Measurements from ENCODE around the gene KRTAP4-2.
"Not testable (repeated sequence)": the region's sequence is repeated elsewhere in the genome, so short reads cannot be mapped to it uniquely, and the experiment has no call there.

KRTAP4-2 gene

DNA sequence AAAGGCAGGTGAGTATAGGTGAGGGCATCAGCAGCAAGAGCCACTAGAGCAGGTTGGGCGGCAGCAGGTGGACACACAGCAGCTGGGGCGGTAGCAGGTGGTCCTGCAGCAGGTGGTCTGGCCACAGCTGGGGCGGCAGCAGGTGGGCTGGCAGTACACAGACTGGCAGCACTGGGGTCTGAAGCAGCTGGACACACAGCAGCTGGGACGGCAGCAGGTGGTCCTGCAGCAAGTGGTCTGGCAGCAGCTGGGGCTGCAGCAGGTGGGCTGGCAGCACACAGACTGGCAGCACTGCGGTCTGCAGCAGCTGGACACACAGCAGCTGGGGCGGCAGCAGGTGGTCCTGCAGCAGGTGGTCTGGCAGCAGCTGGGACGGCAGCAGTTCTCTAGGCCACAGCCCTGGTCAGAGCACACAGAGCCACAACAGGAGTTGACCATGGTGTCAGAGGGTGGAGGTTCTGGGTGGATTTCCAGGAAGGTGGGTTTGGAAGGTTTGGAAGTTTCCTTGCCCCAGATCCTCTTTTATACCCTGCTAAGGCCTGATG, at the start of gene KRTAP4-2:
TSS of gene KRTAP4-2 (minus strand) at position 495 of the 545 bp plus-strand sequence. CDS start at position 438, 57 bp downstream.
- no peak for DNase-seq

DNA sequence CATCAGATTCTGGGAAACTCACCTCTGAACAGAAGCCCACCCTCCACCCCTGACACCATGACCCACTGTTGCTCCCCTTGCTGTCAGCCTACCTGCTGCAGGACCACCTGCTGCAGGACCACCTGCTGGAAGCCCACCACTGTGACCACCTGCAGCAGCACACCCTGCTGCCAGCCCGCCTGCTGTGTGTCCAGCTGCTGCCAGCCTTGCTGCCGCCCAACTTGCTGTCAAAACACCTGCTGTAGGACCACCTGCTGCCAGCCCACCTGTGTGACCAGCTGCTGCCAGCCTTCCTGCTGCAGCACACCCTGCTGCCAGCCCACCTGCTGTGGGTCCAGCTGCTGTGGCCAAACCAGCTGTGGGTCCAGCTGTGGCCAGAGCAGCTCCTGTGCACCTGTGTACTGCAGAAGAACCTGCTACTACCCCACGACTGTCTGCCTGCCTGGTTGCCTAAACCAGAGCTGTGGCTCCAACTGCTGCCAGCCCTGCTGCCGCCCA, 48.6 kb upstream of the KRTAP4-2 start, which contains the start of gene KRTAP9-2:
TSS of gene KRTAP9-2 (plus strand) at position 51 of the 498 bp plus-strand sequence. CDS start at position 58, 7 bp downstream.
- not testable (repeated sequence) for DNase-seq

DNA sequence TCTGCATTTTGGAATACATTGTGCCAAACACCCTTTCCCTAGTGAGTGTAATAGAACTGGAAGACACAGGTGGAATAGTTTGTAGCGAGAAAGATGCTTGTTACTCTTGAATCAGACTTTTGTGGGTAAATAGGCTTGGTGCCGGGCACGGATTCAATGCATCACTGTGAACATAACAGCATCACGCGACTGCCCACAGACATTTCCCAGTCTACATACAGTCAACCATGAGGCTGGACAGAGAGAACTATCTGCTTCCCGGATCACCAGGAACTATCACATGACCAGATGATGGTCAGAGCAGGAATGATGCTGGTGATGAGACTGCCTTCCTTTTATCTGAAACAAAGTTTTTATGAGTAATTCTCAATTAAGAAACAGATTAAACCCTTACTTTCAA, 48.0 kb upstream of the KRTAP4-2 start:
- DNase-seq, result no peak

DNA sequence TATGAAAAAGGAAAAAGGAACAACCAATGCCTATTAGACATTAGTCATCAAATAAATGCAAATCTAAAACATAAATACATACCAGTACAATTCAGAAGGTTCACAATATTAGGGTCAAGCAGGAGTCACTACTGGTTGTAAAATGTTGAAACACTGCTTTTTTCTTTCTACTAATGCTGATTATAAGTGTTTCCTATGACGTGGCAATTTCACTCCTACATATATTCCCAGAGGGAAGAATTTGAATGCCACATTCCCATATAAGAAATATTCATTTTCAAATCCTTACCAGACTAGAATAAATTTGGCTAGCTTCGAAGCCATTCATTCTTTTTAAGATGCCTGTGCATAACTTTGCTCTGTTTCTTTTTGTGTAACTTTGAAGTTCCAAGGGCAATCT, 45.8 kb upstream of the KRTAP4-2 start:
- no peak for DNase-seq

DNA sequence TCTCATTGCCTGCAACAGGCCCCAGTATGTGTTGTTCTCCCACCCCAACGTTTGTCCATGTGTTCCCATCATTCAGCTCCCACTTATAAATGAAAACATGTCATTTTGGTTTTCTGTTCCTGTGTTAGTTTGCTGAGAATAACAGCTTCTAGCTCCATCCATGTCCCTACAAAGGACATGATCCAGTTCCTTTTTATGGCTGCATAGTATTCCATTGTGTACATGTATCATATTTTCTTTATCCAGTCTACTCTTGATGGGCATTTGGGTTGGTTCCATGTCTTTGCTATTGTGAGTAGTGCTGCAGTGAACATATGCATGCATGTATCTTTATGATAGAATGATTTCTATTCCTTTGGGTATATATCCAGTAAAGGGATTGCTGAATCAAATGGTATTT, 37.7 kb upstream of the KRTAP4-2 start:
- no peak for DNase-seq

DNA sequence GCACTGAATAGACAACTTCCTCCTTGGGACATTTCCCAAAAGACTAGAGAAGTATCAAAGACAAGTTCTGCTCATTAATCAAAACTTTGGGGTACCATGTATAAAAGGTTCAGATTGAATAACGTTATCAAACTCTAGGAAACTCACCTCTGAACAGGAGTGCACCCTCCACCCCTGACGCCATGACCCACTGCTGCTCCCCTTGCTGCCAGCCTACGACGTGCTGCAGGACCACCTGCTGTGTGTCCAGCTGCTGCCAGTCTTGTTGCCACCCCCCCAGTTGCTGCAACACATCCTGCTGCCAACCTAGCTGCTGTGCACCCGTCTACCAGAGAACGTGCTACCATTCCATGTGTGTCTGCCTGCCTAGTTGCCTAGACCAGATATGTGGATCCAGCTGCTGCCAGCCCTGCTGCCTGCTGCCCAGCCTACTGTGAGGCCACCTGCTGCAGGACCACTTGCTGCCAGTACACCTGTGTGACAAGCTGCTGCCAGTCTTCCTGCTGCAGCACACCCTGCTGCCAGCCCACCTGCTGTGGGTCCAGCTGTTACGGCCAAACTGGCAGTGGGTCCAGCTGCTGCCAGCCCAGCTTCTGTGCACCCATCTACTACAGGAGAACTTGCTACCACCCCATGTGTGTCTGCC, 34.6 kb upstream of the KRTAP4-2 start:
- DNase-seq, result no peak

DNA sequence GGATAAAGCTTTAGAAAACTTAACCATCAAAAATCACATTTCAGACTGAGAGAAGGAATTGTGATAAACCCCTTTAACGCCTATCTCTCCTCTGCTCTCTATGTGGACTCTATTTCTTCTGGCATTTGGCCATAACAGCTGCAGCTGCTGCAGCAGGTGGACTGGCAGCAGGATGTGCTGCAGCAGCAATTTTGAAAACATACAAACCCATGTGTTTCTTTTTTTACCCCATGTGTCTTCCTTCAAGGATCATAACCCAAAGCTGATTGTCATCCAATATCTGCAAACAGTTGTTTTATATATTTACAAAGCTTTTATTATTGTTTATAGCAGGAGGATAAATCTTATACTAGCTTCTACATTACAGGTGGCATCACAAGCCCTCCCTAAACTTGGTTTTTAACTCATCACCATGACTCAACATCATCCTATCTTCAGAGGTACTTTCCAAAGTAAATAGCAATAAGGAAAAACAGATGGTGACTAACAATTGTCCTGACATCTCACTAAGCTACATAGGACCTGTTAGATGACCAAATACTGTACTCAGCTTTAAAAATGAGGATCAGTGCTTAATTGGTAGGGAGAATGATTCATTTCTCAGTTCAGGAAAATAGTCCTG, 33.9 kb upstream of the KRTAP4-2 start:
- no peak for DNase-seq

DNA sequence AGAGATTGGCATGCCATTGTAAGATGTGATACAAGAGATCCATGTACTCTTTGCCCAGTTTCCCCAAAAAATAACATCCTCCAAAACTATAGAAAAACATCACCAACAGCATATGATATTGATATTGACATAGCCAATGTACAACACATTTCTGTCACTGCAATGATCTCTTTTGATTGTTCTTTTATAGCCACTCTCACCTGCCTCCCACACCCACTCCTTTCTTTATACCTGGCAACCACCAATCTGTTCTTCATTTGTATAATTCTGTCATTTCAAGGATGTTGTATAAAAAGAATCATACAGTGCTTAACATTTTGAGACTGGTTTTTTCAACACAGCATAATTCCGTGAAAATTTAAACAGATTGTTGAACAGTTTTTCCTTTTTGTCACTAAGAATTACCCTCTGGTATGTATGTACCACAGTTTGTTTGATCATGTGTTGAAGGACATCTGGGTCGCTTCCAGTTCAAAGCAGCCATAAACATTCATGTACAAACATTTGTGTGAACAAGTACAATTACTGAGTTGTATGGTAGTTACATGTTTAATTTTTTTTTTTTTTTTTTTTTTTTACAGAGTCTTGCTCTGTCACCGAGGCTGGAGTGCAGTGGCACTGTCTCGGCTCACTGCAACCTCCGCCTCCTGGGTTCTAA, 21.5 kb upstream of the KRTAP4-2 start:
- DNase-seq, result no peak

DNA sequence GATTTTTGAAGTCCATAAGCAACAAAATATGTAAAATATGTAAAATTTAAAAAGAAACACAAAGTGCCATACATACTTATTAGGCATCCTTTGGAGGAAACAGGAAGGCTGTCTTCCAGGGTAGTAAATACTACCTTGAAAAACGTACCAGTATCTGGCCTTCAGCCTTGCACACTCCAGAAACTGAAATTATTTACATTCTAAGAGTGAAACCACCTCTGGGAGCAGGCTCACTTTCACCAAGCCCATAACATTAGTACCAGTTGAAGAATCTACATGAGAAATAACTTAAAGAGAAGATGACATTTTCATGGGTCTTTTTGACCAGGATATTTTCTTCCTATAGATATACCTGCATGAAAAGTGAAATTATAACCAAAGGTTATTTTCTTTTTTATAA, 18.0 kb upstream of the KRTAP4-2 start:
- no peak for DNase-seq

DNA sequence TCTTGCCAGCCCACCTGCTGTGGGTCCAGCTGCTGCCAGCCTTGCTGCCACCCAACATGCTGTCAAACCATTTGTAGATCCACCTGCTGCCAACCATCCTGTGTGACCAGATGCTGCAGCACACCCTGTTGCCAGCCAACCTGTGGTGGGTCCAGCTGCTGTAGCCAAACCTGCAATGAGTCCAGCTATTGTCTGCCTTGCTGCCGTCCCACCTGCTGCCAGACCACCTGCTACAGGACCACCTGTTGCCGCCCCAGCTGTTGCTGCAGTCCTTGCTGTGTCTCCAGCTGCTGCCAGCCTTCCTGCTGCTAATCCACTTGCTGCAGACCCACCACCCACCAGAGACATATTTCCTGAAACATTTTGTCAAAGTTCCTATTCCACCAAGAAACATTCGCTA, 12.3 kb upstream of the KRTAP4-2 start:
- no peak for DNase-seq

DNA sequence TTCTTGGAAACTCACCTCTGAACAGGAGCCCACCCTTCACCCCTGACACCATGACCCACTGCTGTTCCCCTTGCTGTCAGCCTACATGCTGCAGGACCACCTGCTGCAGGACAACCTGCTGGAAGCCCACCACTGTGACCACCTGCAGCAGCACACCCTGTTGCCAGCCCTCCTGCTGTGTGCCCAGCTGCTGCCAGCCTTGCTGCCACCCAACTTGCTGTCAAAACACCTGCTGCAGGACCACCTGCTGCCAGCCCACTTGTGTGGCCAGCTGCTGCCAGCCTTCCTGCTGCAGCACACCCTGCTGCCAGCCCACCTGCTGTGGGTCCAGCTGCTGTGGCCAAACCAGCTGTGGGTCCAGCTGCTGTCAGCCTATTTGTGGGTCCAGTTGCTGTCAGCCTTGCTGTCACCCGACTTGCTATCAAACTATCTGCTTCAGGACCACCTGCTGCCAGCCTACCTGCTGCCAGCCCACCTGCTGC, 11.9 kb upstream of the KRTAP4-2 start, which contains the start of gene KRTAP9-1:
TSS of gene KRTAP9-1 (plus strand) at position 51 of the 482 bp plus-strand sequence. CDS start at position 51, 0 bp downstream.
- DNase-seq, result not testable (repeated sequence)

DNA sequence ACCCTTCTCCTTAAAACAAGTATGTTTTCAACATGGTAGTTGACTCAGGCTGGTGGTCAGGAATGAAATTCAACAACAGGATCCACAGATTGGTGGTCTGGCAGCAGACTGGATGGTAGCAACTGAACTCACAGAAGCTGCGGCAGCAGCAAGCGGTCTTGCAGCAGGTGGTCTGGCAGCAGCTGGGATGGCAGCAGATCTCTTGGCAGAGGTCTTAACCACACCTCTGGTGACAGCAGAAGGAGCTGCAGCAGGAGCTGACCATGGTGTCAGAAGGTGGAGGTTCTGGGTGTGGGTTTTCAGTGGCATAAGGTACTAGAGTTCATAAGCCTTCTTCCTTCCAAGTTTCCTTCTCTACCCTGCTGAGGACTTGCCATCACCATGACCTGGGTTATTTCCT, 8.9 kb upstream of the KRTAP4-2 start:
- DNase-seq, result no peak

DNA sequence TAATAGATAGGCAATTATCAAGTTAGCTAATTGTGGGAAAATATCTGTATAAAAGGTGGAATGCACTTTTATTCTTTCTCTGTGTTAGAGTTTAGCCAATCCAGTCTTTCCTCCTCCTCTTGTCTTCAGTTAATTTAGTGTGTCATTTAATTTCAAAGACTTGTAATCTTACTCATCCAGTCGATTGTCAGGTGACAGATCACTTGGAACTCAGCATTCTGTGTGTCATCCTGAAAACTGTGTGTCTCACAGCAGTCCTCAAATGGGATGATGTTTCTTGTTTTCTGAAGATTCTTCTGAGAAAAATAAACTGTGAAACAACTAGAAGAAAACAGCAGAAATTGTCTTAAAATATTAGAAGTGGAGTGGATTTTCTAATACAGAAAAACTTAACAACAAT, 7.0 kb upstream of the KRTAP4-2 start:
- DNase-seq, result no peak

DNA sequence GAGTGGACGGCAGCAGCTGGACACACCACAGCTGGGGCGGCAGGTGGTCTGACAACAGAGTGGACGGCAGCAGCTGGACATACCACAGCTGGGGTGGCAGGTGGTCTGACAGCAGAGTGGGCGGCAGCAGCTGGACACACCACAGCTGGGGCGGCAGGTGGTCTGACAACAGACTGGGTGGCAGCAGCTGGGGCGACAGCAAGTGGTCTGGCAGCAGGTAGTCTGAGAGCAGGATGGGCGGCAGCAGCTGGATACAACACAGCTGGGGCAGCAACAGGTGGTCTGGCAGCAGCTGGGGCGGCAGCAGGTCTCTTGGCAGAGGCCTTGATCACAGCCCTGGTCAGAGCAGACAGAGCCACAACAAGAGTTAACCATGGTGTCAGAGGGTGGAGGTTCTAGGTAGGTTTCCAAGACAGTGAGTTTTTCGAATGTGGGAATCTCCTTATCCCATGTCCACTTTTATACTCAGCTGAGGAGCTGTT, 6.5 kb upstream of the KRTAP4-2 start, which contains the start of gene KRTAP4-1:
TSS of gene KRTAP4-1 (minus strand) at position 432 of the 482 bp plus-strand sequence. CDS start at position 375, 57 bp downstream.
- no peak for DNase-seq

DNA sequence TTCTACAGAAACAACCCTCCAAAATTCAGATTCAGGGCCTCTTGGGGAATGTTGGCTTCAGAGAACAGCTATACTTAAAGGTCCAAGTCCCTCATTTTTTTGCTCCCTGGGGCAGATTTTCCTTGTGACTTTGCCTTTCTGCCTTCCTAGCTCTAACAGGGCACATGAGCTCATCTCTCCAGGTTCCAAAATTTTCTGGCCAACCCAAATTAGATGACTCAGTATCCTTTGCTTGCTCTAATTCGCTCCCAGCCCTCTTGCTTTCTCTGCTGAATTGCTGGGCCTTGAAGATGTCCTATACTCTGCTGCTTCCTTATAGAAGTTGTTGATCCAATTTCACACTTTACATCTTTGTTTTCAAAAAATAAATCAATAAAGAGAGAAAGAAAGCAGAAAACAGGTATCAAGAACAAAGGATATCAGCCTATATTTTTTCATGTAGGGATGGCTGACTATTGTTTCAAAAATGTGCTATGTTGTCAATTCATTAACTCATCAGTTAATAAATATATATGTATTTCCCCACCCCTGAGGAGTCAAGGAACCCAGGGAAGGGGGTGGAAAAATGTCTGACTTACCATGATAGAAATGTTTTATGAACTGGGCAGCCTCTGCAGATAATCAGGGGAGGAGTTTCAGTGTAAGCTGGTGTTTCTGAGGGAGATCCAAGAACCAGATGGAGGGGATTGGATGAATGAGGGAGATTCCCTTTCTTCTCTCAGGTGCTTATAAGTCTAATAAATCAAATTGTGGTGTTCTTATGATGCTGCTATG, 1.0 kb upstream of the KRTAP4-2 start:
- DNase-seq, result no peak

DNA sequence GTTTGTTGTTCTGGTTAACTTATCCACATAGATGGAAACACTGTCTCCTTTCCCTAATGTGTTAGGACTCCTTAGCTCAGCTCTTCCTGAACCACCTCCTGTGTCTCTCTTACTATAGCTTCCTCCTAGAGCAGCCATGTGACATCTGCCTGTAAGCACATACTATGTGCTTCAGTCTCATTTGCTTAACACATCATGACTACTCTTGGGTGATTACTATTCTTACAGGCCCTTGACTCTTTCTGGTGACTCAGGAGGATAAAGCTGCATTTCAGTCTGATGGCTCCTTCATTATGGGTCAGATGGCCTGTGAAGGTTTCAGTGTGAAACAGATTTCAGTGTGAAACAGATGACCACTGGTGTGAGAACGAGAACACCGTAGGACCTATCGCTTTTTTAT, 320 bp upstream of the KRTAP4-2 start:
- no peak for DNase-seq

DNA sequence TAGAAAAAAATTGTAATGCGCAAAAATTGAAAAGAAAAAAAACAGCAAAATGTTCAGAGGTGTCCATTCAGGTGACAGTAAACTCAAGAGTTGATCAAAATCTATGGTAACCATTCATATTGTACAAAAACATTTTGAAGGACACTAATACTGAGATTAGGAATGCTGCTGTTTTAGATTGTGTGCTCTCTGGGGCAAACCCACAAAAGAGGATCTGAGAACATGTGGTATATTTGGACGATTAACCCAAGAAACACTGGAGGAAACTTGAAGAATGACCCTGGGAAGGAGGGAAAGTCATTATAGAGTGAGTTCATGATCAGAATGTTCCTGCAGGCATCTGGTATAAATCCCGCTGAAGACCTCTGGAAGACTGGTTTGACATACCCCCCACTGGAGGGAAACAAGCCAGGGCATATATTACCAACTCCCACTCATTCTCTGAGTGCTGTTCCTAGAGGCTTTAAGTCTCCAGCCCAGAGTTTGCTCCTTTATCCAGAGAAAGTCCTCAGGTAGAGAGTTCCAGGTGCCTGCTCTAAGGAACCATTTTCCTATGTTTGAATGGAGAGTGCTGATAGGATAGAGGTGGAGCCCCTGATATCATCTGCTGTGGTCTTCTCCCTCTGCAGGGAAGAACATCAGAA, 1.2 kb downstream of the KRTAP4-2 start:
- no peak for DNase-seq

DNA sequence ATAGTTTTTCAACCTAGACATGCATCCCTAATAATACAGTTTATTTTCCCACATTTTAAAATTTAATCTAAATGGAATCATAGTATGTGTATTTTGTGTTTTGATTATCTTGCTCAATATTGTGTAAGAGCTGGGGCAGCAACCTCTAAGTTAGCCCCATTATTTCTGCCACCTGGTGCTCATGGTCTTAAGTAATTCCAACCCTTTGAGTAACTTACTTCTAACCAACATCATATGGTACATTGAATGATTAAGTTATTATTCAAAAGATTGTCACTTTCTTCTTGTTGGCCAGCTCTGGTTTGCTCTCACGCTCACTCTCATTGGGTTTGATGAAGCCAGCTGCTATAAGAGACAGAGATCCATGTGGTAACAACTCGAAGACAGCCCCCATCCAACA, 6.1 kb downstream of the KRTAP4-2 start:
- DNase-seq, result no peak

DNA sequence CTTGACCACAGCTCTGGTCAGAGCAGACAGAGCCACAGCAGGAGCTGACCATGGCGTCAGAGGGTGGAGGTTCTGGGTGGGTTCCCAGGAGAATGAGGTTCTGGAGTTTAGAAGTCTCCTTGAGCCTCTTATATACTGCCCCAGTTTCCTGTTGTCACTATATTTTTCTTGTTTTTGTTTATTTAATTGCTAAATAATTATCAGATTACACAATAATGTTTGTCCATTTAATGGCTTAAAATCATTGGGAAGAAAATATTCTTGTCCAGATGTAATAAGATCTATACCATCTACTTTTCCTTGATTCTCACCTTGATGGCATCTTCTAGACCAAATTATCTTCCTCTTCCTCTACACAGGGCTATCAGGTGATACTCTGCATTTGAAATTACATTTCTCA, 9.9 kb downstream of the KRTAP4-2 start, which contains the start of gene KRTAP4-3:
TSS of gene KRTAP4-3 (minus strand) at position 101 of the 400 bp plus-strand sequence. CDS start at position 52, 49 bp downstream.
- DNase-seq, result no peak

DNA sequence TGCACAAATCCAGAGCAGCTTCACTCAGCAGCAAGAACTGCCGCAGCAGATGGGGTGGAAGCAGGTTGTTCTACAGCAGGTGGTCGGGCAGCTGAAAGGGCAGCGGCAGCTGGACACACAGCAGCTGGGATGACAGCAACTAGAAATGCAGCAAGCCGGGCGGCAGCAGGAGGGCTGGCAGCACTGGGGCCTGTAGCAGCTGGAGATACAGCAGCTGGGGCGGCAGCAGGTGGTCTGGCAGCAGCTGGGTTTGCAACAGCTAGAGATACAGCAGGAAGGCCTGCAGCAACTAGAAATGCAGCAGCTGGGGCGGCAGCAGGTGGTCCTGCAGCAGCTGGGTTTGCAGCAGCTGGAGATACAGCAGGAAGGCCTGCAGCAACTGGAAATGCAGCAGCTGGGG, 10.5 kb downstream of the KRTAP4-2 start:
- no peak for DNase-seq

DNA sequence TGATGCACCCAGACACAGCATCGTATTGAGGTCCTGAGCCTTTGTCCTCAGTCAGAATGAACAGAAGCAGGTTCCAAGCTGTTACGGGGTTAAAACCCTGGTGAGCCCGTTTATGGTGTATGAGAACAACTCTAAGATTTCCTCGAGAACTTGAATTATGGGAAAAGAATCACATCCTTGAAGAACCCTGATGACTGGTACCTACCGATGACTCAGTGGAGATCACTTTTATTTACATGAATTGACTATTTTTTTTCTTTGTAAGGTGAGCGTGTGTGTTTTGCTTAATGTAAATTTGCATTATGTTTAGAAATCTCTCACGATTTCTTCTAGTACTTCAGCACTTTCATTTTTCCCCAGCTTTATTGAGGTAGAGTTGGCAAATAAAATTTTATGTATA, 14.2 kb downstream of the KRTAP4-2 start:
- DNase-seq, result no peak

DNA sequence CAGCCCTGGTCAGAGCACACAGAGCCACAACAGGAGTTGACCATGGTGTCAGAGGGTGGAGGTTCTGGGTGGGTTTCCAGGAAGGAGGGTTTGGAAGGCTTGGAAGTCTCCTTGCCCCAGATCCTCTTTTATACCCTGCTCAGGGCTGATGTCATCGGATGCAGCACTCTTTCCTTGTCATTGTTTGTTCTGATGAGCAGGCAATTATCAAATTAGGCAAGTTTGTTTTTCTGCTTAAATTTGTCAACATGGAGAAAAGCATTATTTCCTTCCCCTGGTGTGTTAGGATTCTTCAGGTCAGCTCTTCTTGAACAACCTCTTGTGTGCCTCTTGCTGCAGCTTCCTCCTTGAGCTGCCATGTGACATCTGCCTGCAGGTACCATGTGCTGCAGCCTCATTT, 17.4 kb downstream of the KRTAP4-2 start, which contains the start of gene KRTAP4-4:
TSS of gene KRTAP4-4 (minus strand) at position 101 of the 400 bp plus-strand sequence. CDS start at position 44, 57 bp downstream.
- no peak for DNase-seq

Measured in retina (tissue), 1 donor.